GDM1 (cell line): ENCODE measurements around the gene PDF.

Experiments
- DNase-seq: peaks from one replicate; lab custom pipeline; 2025; lab: John Stamatoyannopoulos, UW

PDF gene

GRCh38 chr16:69339289-69340094, 9.1 kb upstream of the PDF start, which contains the start of the genes COG8 and NIP7:
TSS of gene COG8 (minus strand) at chr16:69339564. CDS start at chr16:69339552, 12 bp downstream.
TSS of gene NIP7 (plus strand) at chr16:69339772. CDS start at chr16:69339830, 58 bp downstream.
- DNase-seq: peak; percentile 81

DNA sequence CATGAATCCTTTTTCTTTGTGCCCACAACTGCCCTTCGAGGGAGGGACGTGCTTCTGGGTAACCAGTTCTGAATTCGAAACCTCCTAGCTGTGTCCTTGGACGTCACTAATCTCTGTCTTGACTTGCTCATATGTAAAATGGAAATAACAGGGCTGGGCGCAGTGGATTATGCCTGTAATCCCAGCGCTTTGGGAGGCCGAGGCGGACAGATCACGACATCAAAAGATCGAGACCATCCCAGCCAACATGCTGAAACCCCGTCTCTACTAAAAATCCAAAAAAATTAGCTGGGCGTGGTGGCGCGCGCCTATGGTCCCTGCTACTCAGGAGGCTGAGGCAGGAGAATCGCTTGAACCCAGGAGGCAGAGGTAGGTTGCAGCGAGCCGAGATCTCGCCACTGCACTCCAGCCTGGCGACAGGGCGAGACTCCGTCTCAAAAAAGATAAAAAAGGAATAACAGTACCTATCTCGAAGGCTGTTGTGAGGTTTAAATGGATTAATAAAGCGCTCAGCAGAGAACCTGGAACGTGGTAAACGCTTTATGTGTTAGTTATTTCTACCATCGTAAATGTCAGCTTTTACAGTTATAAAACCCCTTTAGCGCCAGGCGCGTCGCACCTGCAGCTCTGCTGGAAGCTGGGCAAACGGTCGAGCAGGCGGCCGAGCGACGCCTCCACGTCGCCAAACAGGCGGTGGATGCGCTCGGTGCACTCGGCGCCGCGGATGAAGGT, 8.3 kb upstream of the PDF start:
- DNase-seq: no peak

DNA sequence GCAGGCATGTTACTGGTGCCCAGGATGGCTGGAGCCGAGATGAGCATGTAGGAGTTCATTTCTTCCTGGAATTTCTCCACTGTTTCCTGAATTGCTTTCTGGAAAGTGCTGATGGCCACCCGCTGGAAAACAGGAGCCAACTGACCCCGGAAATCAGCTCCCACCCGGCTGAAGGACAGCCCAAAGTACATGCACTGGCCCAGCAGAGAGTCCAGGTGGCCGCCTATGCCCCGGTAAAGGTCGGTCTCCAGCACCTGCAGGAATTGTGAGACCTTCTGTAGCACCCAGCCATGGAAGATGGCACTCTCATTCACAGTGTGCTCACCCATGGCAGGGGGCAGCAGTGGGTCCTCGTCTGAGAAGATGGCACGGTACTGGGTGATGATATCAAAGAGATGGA, 4.3 kb upstream of the PDF start:
- no peak for DNase-seq

GRCh38 chr16:69329369-69330285, 761 bp downstream of the PDF start:
- no peak for DNase-seq

- no peak for DNase-seq
These were observed 1.5 kb downstream of the PDF start for GRCh38 chr16:69328854-69329316.

GRCh38 chr16:69327585-69328310, 2.6 kb downstream of the PDF start:
- no peak for DNase-seq

GRCh38 chr16:69326172-69326873, 4.1 kb downstream of the PDF start:
- DNase-seq: no peak

DNA sequence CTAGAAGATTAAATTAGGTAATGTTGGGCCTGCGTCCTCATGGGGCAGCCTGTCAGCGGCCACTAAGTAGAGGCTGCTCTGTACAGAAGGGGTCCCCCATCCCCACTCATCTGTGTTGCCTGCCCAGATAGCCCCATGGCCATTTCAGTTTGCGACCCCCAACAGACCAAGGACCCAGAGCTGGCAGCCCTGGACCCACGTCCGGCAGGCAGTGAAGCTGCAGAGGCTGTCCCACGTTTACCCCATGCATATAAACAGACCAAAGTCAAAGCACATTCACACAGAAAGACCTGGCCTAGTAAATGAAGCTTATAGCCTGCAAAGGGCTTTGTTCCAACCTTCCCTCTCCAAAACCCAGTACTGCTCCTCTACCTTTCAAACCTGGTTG, 4.6 kb downstream of the PDF start:
- DNase-seq: no peak

DNA sequence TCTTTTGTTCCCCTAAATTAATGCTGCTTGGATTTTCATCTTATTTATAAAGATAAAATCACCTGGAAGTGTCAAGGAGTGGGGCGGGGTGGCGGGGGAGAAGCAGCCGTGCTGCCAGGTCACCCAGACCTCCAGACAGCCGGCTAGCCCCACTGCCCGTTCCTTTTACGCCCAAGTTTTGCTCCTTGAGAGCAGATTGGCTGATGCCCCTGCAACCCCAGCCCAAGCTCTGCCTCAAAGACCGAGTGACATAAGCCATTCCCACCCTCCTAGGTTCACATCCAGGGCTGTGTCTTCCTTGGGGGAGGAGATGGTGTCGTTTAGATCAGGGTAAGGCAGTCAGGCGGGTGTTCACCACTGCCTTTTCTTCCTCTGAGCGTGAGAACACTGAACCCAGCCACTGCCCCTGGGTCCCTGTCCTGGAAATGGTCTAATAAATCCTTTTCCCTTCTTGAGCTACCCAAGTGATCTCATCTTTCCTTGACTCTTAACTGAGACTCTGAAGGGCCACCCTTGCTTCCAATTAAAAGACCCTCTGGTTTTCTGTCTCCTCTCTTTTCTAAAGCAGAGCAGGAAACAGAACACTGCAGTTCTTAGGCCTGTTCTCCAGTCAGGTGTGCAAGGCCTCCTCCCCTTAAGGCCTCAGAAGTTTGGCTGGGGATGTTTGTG, 5.7 kb downstream of the PDF start:
- DNase-seq: no peak

DNA sequence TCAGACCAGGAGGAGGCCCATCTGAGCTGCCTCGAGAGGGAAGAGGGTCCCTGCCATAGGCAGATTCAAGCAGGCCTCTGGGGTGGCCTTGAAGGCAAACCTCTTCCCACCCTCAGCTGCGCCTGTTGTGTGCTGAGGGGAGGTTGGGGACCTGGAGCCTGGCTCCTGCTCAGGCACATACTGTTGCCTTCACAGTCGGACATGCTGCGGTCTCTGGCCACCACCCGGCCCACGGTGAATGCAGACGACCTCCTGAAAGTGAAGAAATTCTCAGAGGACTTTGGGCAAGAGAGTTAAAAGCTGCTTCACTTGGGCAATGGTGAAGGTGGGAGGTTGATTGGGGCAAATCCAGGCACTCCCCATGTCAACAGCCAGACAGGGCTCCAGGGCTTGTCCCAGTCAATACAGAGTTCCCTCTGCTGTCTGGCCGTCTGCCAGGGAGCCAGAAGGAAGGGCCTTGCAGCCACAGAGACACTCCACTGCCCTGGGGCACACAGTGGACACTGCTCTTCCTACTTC, 6.3 kb downstream of the PDF start:
- DNase-seq: no peak

DNA sequence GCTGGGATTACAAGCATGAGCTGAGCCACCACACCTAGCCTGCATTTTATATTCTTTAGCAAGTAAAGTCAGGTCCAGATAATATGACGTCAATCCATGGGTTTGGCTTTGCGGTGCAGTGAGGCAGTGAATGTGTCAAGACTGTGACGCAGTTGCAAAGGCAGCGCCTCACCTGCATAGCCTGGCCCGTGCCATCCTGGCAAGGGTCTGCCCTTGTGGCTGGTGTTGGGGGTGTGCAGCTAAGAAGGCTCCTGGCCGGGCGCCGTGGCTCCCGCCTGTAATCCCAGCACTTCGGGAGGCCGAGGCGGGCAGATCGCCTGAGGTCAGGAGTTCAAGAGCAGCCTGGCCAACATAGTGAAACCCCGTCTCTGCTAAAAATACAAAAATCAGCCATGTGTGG, 7.0 kb downstream of the PDF start:
- DNase-seq: no peak

GRCh38 chr16:69322343-69322742, 8.0 kb downstream of the PDF start:
- DNase-seq: no peak

DNA sequence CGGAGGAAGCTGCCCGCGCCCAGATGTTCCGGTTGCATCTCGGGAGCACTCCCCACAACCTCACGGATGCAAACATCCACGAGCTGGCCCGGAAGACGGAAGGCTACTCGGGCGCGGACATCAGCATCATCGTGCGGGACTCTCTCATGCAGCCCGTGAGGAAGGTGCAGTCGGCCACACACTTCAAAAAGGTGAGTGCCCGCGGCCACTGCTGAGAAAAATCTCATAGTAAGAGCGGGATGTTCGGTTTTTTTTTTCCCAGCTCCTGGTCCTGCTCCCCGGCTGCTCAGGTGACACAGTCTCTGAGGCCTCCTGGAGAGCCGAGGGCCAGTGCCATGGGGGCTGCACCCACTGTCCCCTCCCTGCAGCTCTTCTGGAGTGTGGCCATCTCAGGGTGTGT, 9.3 kb downstream of the PDF start:
- DNase-seq: no peak

DNA sequence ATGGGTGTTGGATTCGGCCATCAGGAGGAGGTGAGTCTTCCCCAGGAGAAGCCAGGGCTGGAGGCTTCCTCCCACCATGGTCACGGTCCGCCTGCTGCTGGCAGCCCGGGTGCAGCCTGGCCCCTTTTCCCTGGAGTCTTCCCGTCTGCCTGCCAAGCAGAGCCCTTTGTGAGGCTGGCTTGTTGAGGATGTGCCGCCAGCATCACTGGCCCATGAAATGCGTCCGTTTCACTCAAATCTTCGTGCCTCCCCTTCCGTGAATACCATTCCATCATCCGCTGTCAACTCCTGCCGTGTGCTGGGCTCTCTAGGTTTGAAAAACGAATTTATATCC, 9.7 kb downstream of the PDF start:
- no peak for DNase-seq

DNA sequence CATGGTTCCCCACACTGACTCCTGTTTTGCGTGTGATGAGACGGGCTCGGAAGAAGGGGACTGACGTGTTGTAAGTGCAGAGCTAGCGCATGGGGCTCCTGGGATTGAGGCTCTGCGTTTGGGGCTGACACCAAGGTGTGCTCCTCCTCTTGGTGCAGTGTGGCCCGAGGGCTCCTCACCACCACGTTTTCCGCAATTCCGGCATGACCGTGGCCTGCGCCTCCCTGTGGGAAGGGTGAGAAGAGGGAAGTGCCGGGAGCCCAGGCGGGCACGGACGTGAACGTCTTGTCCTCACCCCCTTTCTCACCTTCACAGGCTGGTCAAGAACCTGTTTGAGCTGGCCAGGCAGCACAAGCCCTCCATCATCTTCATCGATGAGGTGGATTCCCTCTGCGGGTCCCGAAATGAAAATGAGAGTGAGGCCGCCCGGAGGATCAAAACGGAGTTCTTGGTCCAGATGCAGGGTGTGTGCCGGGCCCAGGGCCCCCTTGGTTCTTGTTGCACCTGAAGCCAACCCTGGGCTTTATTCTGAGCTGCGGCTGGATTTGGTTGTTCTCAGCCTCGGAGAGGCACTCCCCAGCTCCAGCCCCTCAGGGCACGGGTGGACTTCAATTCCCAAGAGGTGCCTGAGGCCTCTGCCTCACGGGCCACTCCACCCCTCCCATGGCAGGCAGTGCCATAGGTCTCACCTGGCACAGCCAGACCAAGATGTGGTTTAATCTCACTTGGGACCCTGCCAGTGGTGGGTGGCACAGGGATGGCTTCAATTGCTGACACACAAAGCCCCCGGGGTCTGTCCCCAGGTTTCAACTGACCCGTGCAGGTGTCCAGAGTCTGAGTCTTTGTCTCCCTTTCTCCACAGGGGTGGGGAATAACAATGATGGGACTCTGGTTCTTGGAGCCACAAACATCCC, 10.3 kb downstream of the PDF start:
- DNase-seq: no peak

- DNase-seq: no peak
These were observed 11.0 kb downstream of the PDF start for GRCh38 chr16:69319381-69319780.

- DNase-seq: no peak
These were observed 11.5 kb downstream of the PDF start for GRCh38 chr16:69318911-69319289.

- DNase-seq: no peak
These were observed 12.0 kb downstream of the PDF start for GRCh38 chr16:69318177-69318910.
